Epithelial cell of esophagus (primary cell): ENCODE measurements around the gene PARP12.

Experiments
- DNase-seq: peaks from one replicate; pipeline ENCODE4 v3.0.0; 2010; ENCODE audit warnings: low read depth
- H3K4me3 ChIP-seq: 2 replicates; pipeline ENCODE4 v1.5.1; 2011; ENCODE audit warnings: mild to moderate bottlenecking, low read length, control low read depth
- TF ChIP-seq, protein P1 (sequence below): IDR thresholded peaks from 2 replicates; pipeline ENCODE4 v1.5.1; 2011; ENCODE audit warnings: low read depth, mild to moderate bottlenecking, low read length, control low read depth, inconsistent platforms; ENCODE audit not compliant: insufficient read depth; ENCODE audit errors: missing control alignments

PARP12 gene

DNA sequence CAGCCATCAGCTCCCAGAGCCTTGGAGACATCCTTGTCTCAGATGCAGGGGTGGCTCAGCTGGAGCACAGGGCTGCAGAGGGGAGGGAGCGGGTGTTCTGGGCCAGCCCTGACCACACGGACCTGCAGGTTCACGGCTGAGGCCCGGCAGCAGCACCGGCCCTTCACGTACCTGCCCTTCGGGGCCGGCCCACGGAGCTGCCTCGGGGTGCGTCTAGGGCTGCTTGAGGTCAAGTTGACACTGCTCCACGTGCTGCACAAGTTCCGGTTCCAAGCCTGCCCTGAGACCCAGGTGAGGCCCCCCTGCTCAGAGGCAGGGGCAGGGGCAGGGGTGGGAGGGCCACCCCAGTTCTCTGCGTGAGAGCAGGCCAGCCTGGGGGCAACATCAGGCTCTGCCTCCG is 45.2 kb downstream of the PARP12 start:
- no peak for DNase-seq
- no peak overlapping the region for H3K4me3 ChIP-seq
- TF ChIP-seq, protein P1, sequence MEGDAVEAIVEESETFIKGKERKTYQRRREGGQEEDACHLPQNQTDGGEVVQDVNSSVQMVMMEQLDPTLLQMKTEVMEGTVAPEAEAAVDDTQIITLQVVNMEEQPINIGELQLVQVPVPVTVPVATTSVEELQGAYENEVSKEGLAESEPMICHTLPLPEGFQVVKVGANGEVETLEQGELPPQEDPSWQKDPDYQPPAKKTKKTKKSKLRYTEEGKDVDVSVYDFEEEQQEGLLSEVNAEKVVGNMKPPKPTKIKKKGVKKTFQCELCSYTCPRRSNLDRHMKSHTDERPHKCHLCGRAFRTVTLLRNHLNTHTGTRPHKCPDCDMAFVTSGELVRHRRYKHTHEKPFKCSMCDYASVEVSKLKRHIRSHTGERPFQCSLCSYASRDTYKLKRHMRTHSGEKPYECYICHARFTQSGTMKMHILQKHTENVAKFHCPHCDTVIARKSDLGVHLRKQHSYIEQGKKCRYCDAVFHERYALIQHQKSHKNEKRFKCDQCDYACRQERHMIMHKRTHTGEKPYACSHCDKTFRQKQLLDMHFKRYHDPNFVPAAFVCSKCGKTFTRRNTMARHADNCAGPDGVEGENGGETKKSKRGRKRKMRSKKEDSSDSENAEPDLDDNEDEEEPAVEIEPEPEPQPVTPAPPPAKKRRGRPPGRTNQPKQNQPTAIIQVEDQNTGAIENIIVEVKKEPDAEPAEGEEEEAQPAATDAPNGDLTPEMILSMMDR, result no peak

DNA sequence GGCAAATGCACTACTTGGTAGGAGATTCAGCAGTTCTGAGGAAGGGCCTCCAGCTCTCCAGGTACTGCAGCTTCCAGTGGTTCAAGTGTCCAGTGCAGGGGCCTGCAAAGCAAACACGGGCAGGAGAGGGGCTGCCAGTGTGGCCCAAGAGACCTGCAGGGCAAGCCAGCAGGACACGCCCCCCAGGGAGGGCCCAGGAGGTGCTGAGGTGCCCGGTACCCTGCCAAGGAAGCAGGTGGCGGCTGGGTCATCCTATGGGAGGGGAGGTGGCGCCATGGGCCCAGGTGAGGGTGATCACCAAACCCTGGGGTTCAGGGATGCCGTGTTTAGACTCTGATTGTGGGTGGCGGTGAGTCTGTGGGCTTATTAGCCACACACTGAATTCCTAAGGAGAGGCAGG is 45.7 kb downstream of the PARP12 start:
- H3K4me3 ChIP-seq, result no peak overlapping the region
- TF ChIP-seq, protein P1, result no peak
- no peak for DNase-seq

DNA sequence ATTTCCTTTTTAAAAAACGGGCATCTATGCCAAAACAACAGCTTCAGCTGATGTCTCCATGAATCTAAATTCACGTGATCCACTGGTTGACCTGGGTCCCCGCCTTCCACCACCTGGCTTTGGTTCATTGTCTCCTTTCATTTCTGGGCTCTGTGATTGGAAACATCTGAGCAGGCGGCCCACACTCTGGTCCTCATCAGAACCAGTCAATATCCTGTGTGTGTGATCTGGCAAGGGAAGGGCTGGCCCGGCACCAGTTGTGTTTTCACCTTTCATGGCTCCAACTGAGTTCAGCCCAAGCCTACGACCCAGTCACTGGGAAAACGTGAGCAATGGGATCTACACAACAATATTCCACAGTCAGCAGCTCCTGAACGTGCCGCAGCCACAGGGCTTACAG is 46.2 kb downstream of the PARP12 start:
- H3K4me3 ChIP-seq, result no peak overlapping the region
- DNase-seq, result no peak
- TF ChIP-seq, protein P1, result no peak

DNA sequence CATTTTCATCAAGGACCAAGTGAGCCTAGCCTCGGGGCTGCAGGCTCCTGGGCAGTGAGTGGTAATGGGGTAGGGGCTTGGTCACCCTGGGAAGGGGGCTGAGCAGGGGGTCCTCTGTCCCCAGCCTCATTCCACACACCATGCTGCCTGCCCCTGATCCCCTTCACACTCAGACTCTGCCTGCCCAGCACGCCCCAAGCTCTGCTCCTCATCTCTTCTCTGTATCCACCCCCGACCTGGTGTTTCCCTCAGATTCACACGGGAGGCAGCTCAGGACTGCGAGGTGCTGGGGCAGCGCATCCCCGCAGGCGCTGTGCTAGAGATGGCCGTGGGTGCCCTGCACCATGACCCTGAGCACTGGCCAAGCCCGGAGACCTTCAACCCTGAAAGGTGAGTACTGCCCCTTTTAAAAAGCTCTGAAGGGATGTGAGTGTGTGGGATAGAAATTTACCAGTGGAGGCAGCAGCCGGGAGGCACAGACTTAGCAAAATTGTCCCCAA is 47.2 kb downstream of the PARP12 start:
- TF ChIP-seq, protein P1, result no peak
- H3K4me3 ChIP-seq, result no peak overlapping the region
- DNase-seq, result no peak

DNA sequence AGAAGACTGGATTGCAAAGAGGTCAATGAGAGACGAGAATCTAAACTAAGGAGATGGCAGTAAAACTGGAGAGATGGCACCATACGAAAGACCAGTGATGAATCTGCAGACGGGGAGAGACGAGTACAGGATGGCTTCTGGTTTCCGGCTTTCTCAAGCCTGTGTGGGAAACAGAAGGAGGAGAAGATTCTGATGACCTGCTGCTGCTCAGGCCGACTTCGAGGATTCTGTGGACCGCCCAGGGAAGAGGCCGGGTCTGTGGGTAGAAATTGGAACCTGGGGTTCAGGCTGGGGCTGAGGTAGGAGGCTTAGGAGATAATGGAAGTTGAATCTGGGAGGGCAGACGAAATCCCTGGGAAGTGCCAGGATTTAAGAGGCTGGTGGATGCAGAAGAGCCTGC is 48.6 kb downstream of the PARP12 start:
- no peak overlapping the region for H3K4me3 ChIP-seq
- TF ChIP-seq, protein P1, result no peak

DNA sequence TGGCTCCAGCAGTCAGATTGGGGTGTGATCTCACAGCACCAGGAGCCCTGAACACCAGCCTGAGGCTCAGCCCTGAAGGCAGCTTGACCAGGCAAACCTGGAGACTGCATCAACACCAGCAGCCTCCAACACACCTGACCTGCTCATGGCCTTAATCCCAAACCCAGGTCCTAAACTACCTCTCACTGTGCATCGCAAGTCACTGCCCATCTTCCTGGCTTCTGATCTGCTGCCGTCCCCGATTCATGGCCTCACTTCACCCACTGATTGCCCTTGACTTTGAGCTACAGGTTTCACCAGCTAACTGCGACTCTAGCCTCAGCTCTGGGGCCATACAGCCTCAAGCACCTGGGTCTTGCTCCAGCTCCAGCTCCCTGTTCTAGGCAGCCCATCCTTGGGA is 49.1 kb downstream of the PARP12 start:
- H3K4me3 ChIP-seq, result no peak overlapping the region
- TF ChIP-seq, protein P1, result no peak
- no peak for DNase-seq

More for the DNA sequence above, 48.6 kb downstream of the PARP12 start:
- no peak for DNase-seq

DNA sequence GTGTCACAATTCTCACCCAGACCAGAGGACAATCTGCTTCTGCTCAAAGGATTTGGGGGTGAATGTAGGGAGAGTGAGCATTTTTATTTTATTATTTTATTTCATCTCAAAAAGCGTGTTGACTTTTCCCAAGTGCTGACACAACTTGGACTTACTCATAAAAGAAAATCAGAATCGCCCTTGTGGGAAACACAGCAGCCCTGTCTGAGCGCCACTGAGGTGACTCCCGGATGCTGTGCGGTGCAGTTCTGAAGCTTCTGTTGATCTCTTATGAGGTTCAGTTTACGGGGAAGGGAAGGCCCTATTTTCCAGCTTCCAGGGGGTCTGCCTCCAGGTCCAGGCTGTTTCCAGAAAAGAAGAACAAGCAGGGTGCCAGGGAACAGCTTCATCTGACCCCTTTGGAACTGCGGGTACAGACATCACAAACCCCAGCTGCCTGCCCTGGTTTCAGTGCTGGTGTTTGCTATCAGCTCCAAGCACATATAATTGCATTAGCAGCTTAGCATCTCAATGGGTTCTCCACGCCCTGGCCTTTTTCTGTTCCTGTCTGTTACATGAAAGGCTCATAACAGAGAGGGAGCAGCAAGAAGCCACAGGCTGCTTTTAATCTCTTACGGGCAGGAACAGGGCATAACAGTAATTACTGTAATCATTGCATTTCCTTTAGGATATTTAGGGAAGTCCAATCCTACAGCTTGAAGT is 52.4 kb downstream of the PARP12 start:
- TF ChIP-seq, protein P1, result no peak
- no peak for DNase-seq
- H3K4me3 ChIP-seq, result no peak overlapping the region
